ENCODE data around the gene CARHSP1. TPM values are rescaled to one million over a fixed set of nuclear protein-coding genes. Genes with fewer than 3 reads are reported as not detected.

CARHSP1 gene
- polyA plus RNA-seq, 2 of the 4 experiments (the other 2 are of a cell fraction): 53.9 to 172 TPM

DNA sequence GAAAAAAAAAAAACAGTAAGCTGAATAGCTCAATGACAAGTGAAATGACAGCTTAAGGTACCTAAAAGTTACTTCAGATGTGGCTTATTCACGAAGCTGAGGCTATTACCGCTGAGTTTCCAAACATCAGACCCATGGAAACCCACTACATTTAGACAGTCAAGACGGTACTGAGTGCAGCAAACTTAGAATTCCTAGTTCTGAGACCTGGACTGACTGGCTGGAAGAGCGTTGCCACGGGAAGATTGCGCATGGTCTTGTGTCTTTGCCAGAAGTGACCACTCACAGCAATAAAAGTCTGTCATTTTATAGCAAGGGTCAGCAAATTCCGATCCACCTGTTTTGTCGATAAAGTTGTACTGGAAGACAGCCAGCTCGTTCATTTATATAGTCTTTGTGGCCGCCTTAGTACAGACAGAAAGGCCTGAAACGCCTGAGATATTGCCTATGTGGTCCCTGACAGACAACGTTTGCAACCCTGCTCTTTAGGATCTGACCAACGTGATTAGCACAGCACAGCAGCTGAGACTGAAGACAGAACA, 32.6 kb upstream of the CARHSP1 start:
- FAIRE-seq (no peak), ATAC-seq (no peak), DNase-seq (ENCODE audit: low read depth in 1 of 2, low spot score in 1 of 2) (no peak)
- TF ChIP-seq MAFK (IDR thresholded peaks at IDR 0.05; ENCODE audit: partially characterized antibody): peak; percentile 69
- no peak for TF ChIP-seq BHLHE40 (IDR thresholded peaks at IDR 0.05; ENCODE audit: low read depth, low read length)
- POLR2A ChIA-PET: no interaction called here
- WGBS (ENCODE audit: missing lambda C conversion rate): 88% methylated on average over 13 of the region's 13 CpGs
- Histone ChIP-seq H3K4me2 (no peak overlapping the region), H3K4me3 (no peak overlapping the region), H3K9me3 (no peaks in the 10 kb centered on the region), H3K27ac (no peak overlapping the region), H3K4me1 (no peaks in the 10 kb centered on the region)
- CTCF ChIA-PET: interaction anchor here (1.0 to 14.0 kb wide), 6 partner anchors 11 to 237 kb away, joined by 3 to 147 read pairs (median 6); partner anchors contain the start of gene LITAFD

DNA sequence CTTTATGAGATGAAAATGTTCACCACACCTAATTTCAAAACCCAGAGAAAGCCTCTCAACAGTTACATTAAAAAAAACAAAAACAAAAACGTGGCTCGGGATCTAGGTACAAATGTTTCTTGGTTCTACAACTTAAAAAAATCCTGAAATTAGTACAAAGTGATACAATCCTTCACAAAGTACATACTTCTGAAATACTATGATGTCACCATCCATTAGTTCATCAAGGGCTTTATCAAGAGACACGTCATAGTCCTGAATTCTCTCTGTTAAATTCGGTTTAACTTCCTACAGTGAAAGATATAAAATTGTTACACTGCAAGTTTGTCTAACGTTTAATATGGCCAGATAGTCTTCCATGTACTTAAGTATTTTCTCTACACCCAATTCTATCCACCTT, 31.5 kb upstream of the CARHSP1 start:
- Histone ChIP-seq H3K27ac (no peak overlapping the region), H3K4me3 (no peak overlapping the region), H3K4me1 (no peaks in the 10 kb centered on the region), H3K9me3 (no peaks in the 10 kb centered on the region), H3K4me2 (no peak overlapping the region)
- 86% methylated on average over 5 of the region's 5 CpGs for WGBS (ENCODE audit: missing lambda C conversion rate)
- ATAC-seq: no peak
- no peak for FAIRE-seq
- ChIA-PET POLR2A (no interaction called here), CTCF (interaction anchor here (1.0 to 14.0 kb wide), 3 partner anchors 11 to 108 kb away, joined by 3 to 147 read pairs (median 10); partner anchors contain the start of gene LITAFD)
- TF ChIP-seq MYC (IDR thresholded peaks at IDR 0.05; ENCODE audit: borderline replicate concordance, low read length) (no peak), KDM5A (IDR thresholded peaks at IDR 0.05) (no peak), CBX8 (IDR thresholded peaks at IDR 0.05) (no peak), HOXB13 (CRISPR knock-in tag; IDR thresholded peaks at IDR 0.05; ENCODE audit: low read depth) (no peak), JUNB (IDR thresholded peaks at IDR 0.05) (no peak), CEBPB (IDR thresholded peaks at IDR 0.05) (no peak), ESRRA (IDR thresholded peaks at IDR 0.05; ENCODE audit: borderline replicate concordance, low read length) (no peak), CBX2 (IDR thresholded peaks at IDR 0.05; ENCODE audit: borderline replicate concordance, low read depth) (no peak), RARB (CRISPR knock-in tag; IDR thresholded peaks at IDR 0.05) (no peak), PHF8 (IDR thresholded peaks at IDR 0.05; ENCODE audit: borderline replicate concordance, low read depth) (no peak), ZNF302 (CRISPR knock-in tag; IDR thresholded peaks at IDR 0.05) (no peak), FOSB (CRISPR knock-in tag; IDR thresholded peaks at IDR 0.05) (no peak), EHMT2 (IDR thresholded peaks at IDR 0.05; ENCODE audit: low read depth) (no peak), EHF (CRISPR knock-in tag; IDR thresholded peaks at IDR 0.05) (no peak), ZFP36 (IDR thresholded peaks at IDR 0.05; ENCODE audit: borderline replicate concordance, partially characterized antibody) (no peak)
- TF ChIP-seq, protein P1, sequence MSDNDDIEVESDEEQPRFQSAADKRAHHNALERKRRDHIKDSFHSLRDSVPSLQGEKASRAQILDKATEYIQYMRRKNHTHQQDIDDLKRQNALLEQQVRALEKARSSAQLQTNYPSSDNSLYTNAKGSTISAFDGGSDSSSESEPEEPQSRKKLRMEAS (IDR thresholded peaks at IDR 0.05): no peak
- no peak for DNase-seq (ENCODE audit: low read depth in 1 of 2, low spot score in 1 of 2)

DNA sequence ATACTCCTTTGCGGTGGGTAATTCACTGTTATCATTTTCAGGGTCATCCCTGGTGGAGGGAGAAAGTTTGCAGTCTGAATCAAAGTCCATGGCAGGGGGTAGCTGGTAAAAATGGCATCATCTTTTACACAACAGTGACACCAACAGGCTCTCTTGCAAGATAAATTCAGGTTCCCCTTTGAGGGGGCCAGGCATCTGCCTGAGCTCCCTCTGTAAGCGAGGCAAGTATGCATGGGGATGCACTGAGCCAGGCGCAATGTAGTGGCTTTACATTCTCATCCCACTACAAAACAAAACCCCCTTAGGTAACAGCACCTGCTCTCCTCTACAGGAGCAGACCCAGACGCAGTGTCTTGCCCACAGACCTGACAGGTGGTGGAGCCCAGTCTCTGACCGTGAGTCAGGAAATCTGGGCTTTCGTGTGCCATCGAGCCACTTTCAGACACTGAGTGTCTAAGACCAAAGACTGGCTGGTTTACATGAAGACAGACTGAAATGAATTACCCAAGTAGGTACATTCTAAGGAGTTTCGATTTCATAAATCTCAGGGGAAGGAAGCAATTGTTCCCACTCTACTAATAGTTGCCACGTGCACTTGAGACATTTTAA, 31.0 kb upstream of the CARHSP1 start:
- DNase-seq (ENCODE audit: low read depth in 1 of 2, low spot score in 1 of 2) (no peak), ATAC-seq (peak in 1 of 2 experiments; percentile 56; a peak in 2 of 6 replicates), FAIRE-seq (no peak)
- Histone ChIP-seq H3K4me1 (no peaks in the 10 kb centered on the region), H3K9me3 (no peaks in the 10 kb centered on the region), H3K4me3 (no peak overlapping the region), H3K4me2 (no peak overlapping the region), H3K27ac (no peak overlapping the region)
- 94% methylated on average over 9 of the region's 9 CpGs for WGBS (ENCODE audit: missing lambda C conversion rate)
- ChIA-PET CTCF (interaction anchor here (0.6 to 14.0 kb wide), 5 partner anchors 11 to 235 kb away, joined by 3 to 147 read pairs (median 4); partner anchors contain the start of gene LITAFD), POLR2A (interaction anchor here (0.6 kb wide), 1 partner anchor 191 kb away, joined by 3 read pairs; no protein-coding TSS in a partner anchor)
- TF ChIP-seq, protein P1 (IDR thresholded peaks at IDR 0.05): no peak
- TF ChIP-seq EHF (CRISPR knock-in tag; IDR thresholded peaks at IDR 0.05) (no peak), POLR2A (IDR thresholded peaks at IDR 0.05; ENCODE audit: low read length) (no peak), RFX5 (IDR thresholded peaks at IDR 0.05) (no peak), HOXB5 (CRISPR knock-in tag; IDR thresholded peaks at IDR 0.05) (no peak), EHMT2 (IDR thresholded peaks at IDR 0.05; ENCODE audit: low read depth) (no peak), SREBF2 (IDR thresholded peaks at IDR 0.05) (no peak), BHLHE40 (IDR thresholded peaks at IDR 0.05; ENCODE audit: low read depth, low read length) (no peak), FOSL2 (IDR thresholded peaks at IDR 0.05) (no peak), FOSL2 (CRISPR knock-in tag; IDR thresholded peaks at IDR 0.05) (no peak), FOSB (CRISPR knock-in tag; IDR thresholded peaks at IDR 0.05) (no peak), RARB (CRISPR knock-in tag; IDR thresholded peaks at IDR 0.05) (no peak), FOXS1 (CRISPR knock-in tag; IDR thresholded peaks at IDR 0.05) (no peak), TFCP2L1 (CRISPR knock-in tag; IDR thresholded peaks at IDR 0.05) (no peak), POLR2AphosphoS2 (conservative IDR thresholded peaks at IDR 0.05; ENCODE audit: low read length) (no peak), JUNB (IDR thresholded peaks at IDR 0.05) (no peak)
- TF ChIP-seq, protein P2, sequence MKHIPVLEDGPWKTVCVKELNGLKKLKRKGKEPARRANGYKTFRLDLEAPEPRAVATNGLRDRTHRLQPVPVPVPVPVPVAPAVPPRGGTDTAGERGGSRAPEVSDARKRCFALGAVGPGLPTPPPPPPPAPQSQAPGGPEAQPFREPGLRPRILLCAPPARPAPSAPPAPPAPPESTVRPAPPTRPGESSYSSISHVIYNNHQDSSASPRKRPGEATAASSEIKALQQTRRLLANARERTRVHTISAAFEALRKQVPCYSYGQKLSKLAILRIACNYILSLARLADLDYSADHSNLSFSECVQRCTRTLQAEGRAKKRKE (CRISPR knock-in tag; IDR thresholded peaks at IDR 0.05; ENCODE audit: low read depth): no peak
- TF ChIP-seq, protein P3, sequence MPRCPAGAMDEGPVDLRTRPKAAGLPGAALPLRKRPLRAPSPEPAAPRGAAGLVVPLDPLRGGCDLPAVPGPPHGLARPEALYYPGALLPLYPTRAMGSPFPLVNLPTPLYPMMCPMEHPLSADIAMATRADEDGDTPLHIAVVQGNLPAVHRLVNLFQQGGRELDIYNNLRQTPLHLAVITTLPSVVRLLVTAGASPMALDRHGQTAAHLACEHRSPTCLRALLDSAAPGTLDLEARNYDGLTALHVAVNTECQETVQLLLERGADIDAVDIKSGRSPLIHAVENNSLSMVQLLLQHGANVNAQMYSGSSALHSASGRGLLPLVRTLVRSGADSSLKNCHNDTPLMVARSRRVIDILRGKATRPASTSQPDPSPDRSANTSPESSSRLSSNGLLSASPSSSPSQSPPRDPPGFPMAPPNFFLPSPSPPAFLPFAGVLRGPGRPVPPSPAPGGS (IDR thresholded peaks at IDR 0.05): no peak
